AG09309 (cell line): ENCODE data around the gene MSL1.

Experiments used
- DNase-seq: peaks from one replicate; pipeline ENCODE4 v3.0.0-alpha.2; 2010; ENCODE audit warnings: low read depth
- H3K4me3 ChIP-seq: 2 replicates; pipeline ENCODE4 v1.5.1; 2011; ENCODE audit warnings: mild to moderate bottlenecking, low read depth, low read length, moderate library complexity; ENCODE audit not compliant: control insufficient read depth
- CTCF ChIP-seq: IDR thresholded peaks from 2 replicates; pipeline ENCODE4 v1.5.1; 2011; ENCODE audit warnings: mild to moderate bottlenecking, low read depth, low read length, inconsistent platforms; ENCODE audit not compliant: insufficient read depth, control insufficient read depth; ENCODE audit errors: missing control alignments

Gene MSL1

GRCh38 chr17:40086150-40087044 lies 35.4 kb upstream of the MSL1 start:
- TF ChIP-seq CTCF: peak; percentile 79
- H3K4me3 ChIP-seq: no peak overlapping the region

GRCh38 chr17:40087049-40087794 lies 34.5 kb upstream of the MSL1 start:
- TF ChIP-seq CTCF: no peak
- DNase-seq: no peak
- H3K4me3 ChIP-seq: no peak overlapping the region

More at GRCh38 chr17:40086150-40087044, 35.4 kb upstream of the MSL1 start:
- no peak for DNase-seq

- no peak for DNase-seq
- no peak for TF ChIP-seq CTCF
- no peak overlapping the region for H3K4me3 ChIP-seq
These were observed 33.7 kb upstream of the MSL1 start for GRCh38 chr17:40087903-40088718.

- DNase-seq: no peak
- TF ChIP-seq CTCF: no peak
- H3K4me3 ChIP-seq: no peak overlapping the region
These were observed 32.5 kb upstream of the MSL1 start for GRCh38 chr17:40089077-40089895.

GRCh38 chr17:40090237-40091119 lies 31.3 kb upstream of the MSL1 start:
- H3K4me3 ChIP-seq: no peak overlapping the region
- no peak for DNase-seq
- no peak for TF ChIP-seq CTCF
